SK-N-SH treated with all-trans-retinoic acid at 6 μM for 48 hours (cell line): ENCODE measurements around the gene CPSF4L.

Experiments used
- ATAC-seq: fragments of 200-7000 bp; cut with Tn5 transposase; 3 replicates; pipeline ENCODE4 v1.9.1; 2020; ENCODE audit warnings: mild to moderate bottlenecking, moderate library complexity
- ARNTL ChIP-seq: fragments of 450-650 bp; formaldehyde crosslinking; IDR thresholded peaks from 2 replicates; pipeline ENCODE4 v1.5.0; 2020; ENCODE audit warnings: low read depth, mild to moderate bottlenecking, moderate library complexity, borderline replicate concordance
- BACH2 ChIP-seq: fragments of 250-450 bp; sonication (Bioruptor Pico); IDR thresholded peaks from 2 replicates; pipeline ENCODE4 v1.9.0; 2021; ENCODE audit warnings: mild to moderate bottlenecking, borderline replicate concordance
- CSRNP3 ChIP-seq: fragments of 250-450 bp; sonication (Bioruptor Pico); IDR thresholded peaks from 2 replicates; pipeline ENCODE4 v1.5.1; 2021; ENCODE audit warnings: mild to moderate bottlenecking, moderate library complexity
- ESRRG ChIP-seq: fragments of 250-450 bp; sonication (Bioruptor Pico); IDR thresholded peaks from 2 replicates; pipeline ENCODE4 v1.6.1; 2021; ENCODE audit warnings: mild to moderate bottlenecking
- GLIS3 ChIP-seq: fragments of 250-450 bp; sonication (Bioruptor Pico); IDR thresholded peaks from 2 replicates; pipeline ENCODE4 v1.5.0; 2020; ENCODE audit warnings: mild to moderate bottlenecking, moderate library complexity
- OSR1 ChIP-seq: fragments of 250-450 bp; sonication (Bioruptor Pico); IDR thresholded peaks from 2 replicates; pipeline ENCODE4 v1.8.0; 2022; ENCODE audit warnings: moderate library complexity, mild to moderate bottlenecking, inconsistent platforms
- PATZ1 ChIP-seq: fragments of 250-450 bp; sonication (Bioruptor Pico); IDR thresholded peaks from 2 replicates; pipeline ENCODE4 v1.8.0; 2020; ENCODE audit warnings: mild to moderate bottlenecking, moderate library complexity, borderline replicate concordance
- PPARA ChIP-seq: fragments of 250-450 bp; sonication (Bioruptor Pico); IDR thresholded peaks from 2 replicates; pipeline ENCODE4 v1.5.0; 2020; ENCODE audit warnings: mild to moderate bottlenecking, borderline replicate concordance
- SNAI2 ChIP-seq: fragments of 250-450 bp; sonication (Bioruptor Pico); IDR thresholded peaks from 2 replicates; pipeline ENCODE4 v1.5.0; 2020; ENCODE audit warnings: mild to moderate bottlenecking, moderate library complexity
- TOX ChIP-seq: fragments of 250-450 bp; sonication (Bioruptor Pico); IDR thresholded peaks from 2 replicates; pipeline ENCODE4 v1.8.0; 2021; ENCODE audit warnings: mild to moderate bottlenecking, moderate library complexity, borderline replicate concordance
- TSHZ2 ChIP-seq: fragments of 250-450 bp; sonication (Bioruptor Pico); IDR thresholded peaks from 2 replicates; pipeline ENCODE4 v1.5.0; 2020; ENCODE audit warnings: mild to moderate bottlenecking, moderate library complexity
- ZC3H10 ChIP-seq: fragments of 250-450 bp; sonication (Bioruptor Pico); IDR thresholded peaks from 2 replicates; pipeline ENCODE4 v1.5.1; 2021; ENCODE audit warnings: mild to moderate bottlenecking, moderate library complexity
- ZFP30 ChIP-seq: fragments of 450-650 bp; formaldehyde crosslinking; IDR thresholded peaks from 2 replicates; pipeline ENCODE4 v1.5.0; 2022; ENCODE audit warnings: mild to moderate bottlenecking, moderate library complexity
- ZNF565 ChIP-seq: fragments of 450-650 bp; formaldehyde crosslinking; conservative IDR thresholded peaks from 2 replicates; pipeline ENCODE4 v1.5.0; 2020; ENCODE audit warnings: low read depth, mild to moderate bottlenecking, moderate library complexity
- ZNF70 ChIP-seq: fragments of 450-650 bp; formaldehyde crosslinking; IDR thresholded peaks from 2 replicates; pipeline ENCODE4 v1.5.0; 2020; ENCODE audit warnings: mild to moderate bottlenecking, moderate library complexity
- TF ChIP-seq, protein P1 (sequence below): fragments of 250-450 bp; sonication (Bioruptor Pico); IDR thresholded peaks from 2 replicates; pipeline ENCODE4 v1.5.1; 2020; ENCODE audit warnings: low read depth, mild to moderate bottlenecking, moderate library complexity

Gene CPSF4L

GRCh38 chr17:73272906-73273218, 11.2 kb upstream of the CPSF4L start:
- no peak for ATAC-seq
- no peak for TF ChIP-seq TOX (CRISPR knock-in tag)

- ATAC-seq = no peak
- TF ChIP-seq ESRRG (CRISPR knock-in tag) (no peak), CSRNP3 (CRISPR knock-in tag) (no peak), GLIS3 (CRISPR knock-in tag) (no peak), ZNF70 (CRISPR knock-in tag) (no peak)
These were observed 9.4 kb upstream of the CPSF4L start for GRCh38 chr17:73271072-73271471.

GRCh38 chr17:73269791-73270190, 8.1 kb upstream of the CPSF4L start:
- no peak for ATAC-seq
- no peak for TF ChIP-seq ESRRG (CRISPR knock-in tag)
- no peak for TF ChIP-seq BACH2 (CRISPR knock-in tag)
- no peak for TF ChIP-seq SNAI2 (CRISPR knock-in tag)
- no peak for TF ChIP-seq CSRNP3 (CRISPR knock-in tag)
- TF ChIP-seq ZC3H10 (CRISPR knock-in tag) = no peak

- TF ChIP-seq, protein P1, sequence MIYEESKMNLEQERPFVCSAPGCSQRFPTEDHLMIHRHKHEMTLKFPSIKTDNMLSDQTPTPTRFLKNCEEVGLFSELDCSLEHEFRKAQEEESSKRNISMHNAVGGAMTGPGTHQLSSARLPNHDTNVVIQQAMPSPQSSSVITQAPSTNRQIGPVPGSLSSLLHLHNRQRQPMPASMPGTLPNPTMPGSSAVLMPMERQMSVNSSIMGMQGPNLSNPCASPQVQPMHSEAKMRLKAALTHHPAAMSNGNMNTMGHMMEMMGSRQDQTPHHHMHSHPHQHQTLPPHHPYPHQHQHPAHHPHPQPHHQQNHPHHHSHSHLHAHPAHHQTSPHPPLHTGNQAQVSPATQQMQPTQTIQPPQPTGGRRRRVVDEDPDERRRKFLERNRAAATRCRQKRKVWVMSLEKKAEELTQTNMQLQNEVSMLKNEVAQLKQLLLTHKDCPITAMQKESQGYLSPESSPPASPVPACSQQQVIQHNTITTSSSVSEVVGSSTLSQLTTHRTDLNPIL (CRISPR knock-in tag) = no peak
- TF ChIP-seq ESRRG (CRISPR knock-in tag) (no peak), GLIS3 (CRISPR knock-in tag) (no peak), CSRNP3 (CRISPR knock-in tag) (no peak), ZNF565 (no peak), TSHZ2 (CRISPR knock-in tag) (no peak), ZFP30 (CRISPR knock-in tag) (no peak), OSR1 (CRISPR knock-in tag) (no peak), BACH2 (CRISPR knock-in tag) (no peak), PPARA (CRISPR knock-in tag) (no peak), TOX (CRISPR knock-in tag) (no peak), ZC3H10 (CRISPR knock-in tag) (no peak), ARNTL (no peak), PATZ1 (CRISPR knock-in tag) (no peak)
- TF ChIP-seq, all 23 proteins: peak for 0
- no peak for ATAC-seq
These were observed 7.6 kb upstream of the CPSF4L start for GRCh38 chr17:73269329-73269615.
